Neuronal stem cell (in vitro differentiated cells): Measurements from ENCODE around the gene REG3G.

Source experiments
- DNase-seq: peaks from one replicate; pipeline ENCODE4 v3.0.0-alpha.2; 2013; ENCODE audit warnings: low spot score
- H2AFZ ChIP-seq: one replicate; pipeline ENCODE4 v1.6.1; 2013; ENCODE audit warnings: mild to moderate bottlenecking, low read length, inconsistent platforms
- H2AK5ac ChIP-seq: 2 replicates; pipeline ENCODE4 v1.6.1; 2013; ENCODE audit warnings: low read depth, mild to moderate bottlenecking, inconsistent platforms, low read length, moderate library complexity, mixed read lengths
- H2BK120ac ChIP-seq: 2 replicates; pipeline ENCODE4 v1.6.1; 2013; ENCODE audit warnings: low read depth, mild to moderate bottlenecking, inconsistent platforms, low read length, moderate library complexity, mixed read lengths
- H2BK12ac ChIP-seq: one replicate; pipeline ENCODE4 v1.6.1; 2013; ENCODE audit warnings: low read length, inconsistent platforms
- H2BK15ac ChIP-seq: 2 replicates; pipeline ENCODE4 v1.6.1; 2013; ENCODE audit warnings: mild to moderate bottlenecking, low read length, inconsistent platforms, mixed read lengths
- H2BK5ac ChIP-seq: one replicate; pipeline ENCODE4 v1.6.1; 2013; ENCODE audit warnings: inconsistent platforms, mild to moderate bottlenecking, low read length, moderate library complexity
- H3K14ac ChIP-seq: one replicate; pipeline ENCODE4 v1.6.1; 2013; ENCODE audit warnings: low read length, inconsistent platforms
- H3K18ac ChIP-seq: 2 replicates; pipeline ENCODE4 v1.6.1; 2013; ENCODE audit warnings: low read length, inconsistent platforms
- H3K23ac ChIP-seq: 2 replicates; pipeline ENCODE4 v1.6.1; 2013; ENCODE audit warnings: low read depth, mild to moderate bottlenecking, mixed read lengths, low read length, inconsistent platforms; ENCODE audit not compliant: poor library complexity
- H3K27ac ChIP-seq: replicated peaks from 3 replicates; pipeline ENCODE4 v1.5.1; 2013; ENCODE audit warnings: low read length, inconsistent platforms
- H3K27me3 ChIP-seq, 3 experiments: 2 replicates each; pipeline ENCODE4 v1.6.1; 2013; ENCODE audit warnings: low read length in 3 of 3, mild to moderate bottlenecking in 2 of 3, inconsistent platforms in 1 of 3, low read depth in 1 of 3, mixed read lengths in 1 of 3, moderate library complexity in 1 of 3; ENCODE audit not compliant: control insufficient read depth in 3 of 3, insufficient read depth in 3 of 3
- H3K36me3 ChIP-seq, 2 donors: replicated peaks in 1 of 2; 2 replicates each; pipeline ENCODE4 v1.6.1; 2013; ENCODE audit warnings: low read length in 2 of 2; ENCODE audit not compliant: control insufficient read depth in 2 of 2, insufficient read depth in 2 of 2
- H3K4ac ChIP-seq: 2 replicates; pipeline ENCODE4 v1.6.1; 2013; ENCODE audit warnings: inconsistent platforms, mild to moderate bottlenecking, low read length, moderate library complexity
- H3K4me1 ChIP-seq, 2 donors: 1 replicate in 1 of 2; 2 replicates in 1 of 2; pipeline ENCODE4 v1.6.1; 2013; ENCODE audit warnings: low read length in 2 of 2, low read depth in 1 of 2; ENCODE audit not compliant: control insufficient read depth in 2 of 2, insufficient read depth in 1 of 2
- H3K4me2 ChIP-seq: one replicate; pipeline ENCODE4 v1.6.1; 2013; ENCODE audit warnings: mild to moderate bottlenecking, low read length, inconsistent platforms; ENCODE audit not compliant: insufficient read depth, poor library complexity, severe bottlenecking
- H3K4me3 ChIP-seq, 2 donors: 2 replicates each; pipeline ENCODE4 v1.5.1; 2013; ENCODE audit warnings: low read length in 2 of 2, mild to moderate bottlenecking in 2 of 2, inconsistent platforms in 1 of 2, moderate library complexity in 1 of 2
- H3K79me1 ChIP-seq: one replicate; pipeline ENCODE4 v1.6.1; 2013; ENCODE audit warnings: low read depth, mild to moderate bottlenecking, inconsistent platforms, low read length, moderate library complexity
- H3K9ac ChIP-seq: one replicate; pipeline ENCODE4 v1.6.1; 2013; ENCODE audit warnings: mild to moderate bottlenecking, low read depth, low read length, inconsistent platforms; ENCODE audit not compliant: poor library complexity
- H3K9me3 ChIP-seq, 2 donors: replicated peaks in 1 of 2; 2 replicates each; pipeline versions ENCODE3 to v1.6.1; 2013; ENCODE audit warnings: low read length in 2 of 2, mild to moderate bottlenecking in 2 of 2, inconsistent platforms in 1 of 2, low read depth in 1 of 2, mixed read lengths in 1 of 2, moderate library complexity in 1 of 2; ENCODE audit not compliant: control insufficient read depth in 2 of 2, insufficient read depth in 1 of 2
- H4K8ac ChIP-seq: one replicate; pipeline ENCODE4 v1.6.1; 2013; ENCODE audit warnings: low read depth, mild to moderate bottlenecking, inconsistent platforms, low read length, moderate library complexity
- H4K91ac ChIP-seq: one replicate; pipeline ENCODE4 v1.6.1; 2013; ENCODE audit warnings: low read length, low read depth, mild to moderate bottlenecking, inconsistent platforms; ENCODE audit not compliant: poor library complexity
- WGBS, 2 donors: extraction: QIAGEN DNeasy Blood & Tissue Kit; methylation state at CpG; one replicate each; pipeline ENCODE4 v1.1.7; 2013; ENCODE audit warnings: missing lambda C conversion rate in 2 of 2, mixed read lengths in 1 of 2; ENCODE audit not compliant: insufficient read length in 2 of 2, insufficient replicate concordance in 1 of 2; ENCODE audit errors: extremely low coverage in 2 of 2; 5-methylcytosine and 5-hydroxymethylcytosine counted together

Gene REG3G

DNA sequence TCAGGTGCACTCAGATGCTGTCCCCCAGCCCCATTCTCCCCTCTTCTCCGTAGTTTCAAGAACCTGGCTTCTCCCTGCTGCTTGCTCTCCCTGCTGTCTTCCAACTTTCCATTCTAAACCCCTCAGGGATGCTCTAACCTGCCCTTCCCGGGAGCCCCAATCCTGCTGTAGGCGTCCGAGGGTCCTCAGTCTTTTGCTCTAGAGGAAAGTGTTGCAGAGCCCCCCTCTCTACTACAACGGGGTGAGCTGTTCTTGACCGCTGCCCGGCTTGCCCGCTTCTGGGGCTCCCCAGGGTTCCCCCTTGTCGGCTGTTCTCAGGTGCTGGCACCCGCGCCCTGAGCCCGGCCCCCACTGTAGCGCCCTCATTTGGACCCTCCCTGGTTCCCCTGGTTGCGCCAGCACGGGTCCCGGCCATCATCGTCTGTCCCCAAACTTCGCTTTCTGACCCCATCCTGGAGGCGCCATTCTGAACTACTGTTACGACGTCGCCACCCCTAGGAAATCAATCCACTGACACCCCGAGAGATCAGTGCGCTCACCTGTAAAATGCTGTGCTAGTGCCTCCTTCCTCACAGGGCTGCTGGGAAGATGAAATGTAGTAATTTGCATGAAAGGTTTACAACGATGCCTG is 31.9 kb upstream of the REG3G start:
- Histone ChIP-seq H2BK120ac (no peak overlapping the region), H3K14ac (no peak overlapping the region), H3K4ac (no peak overlapping the region), H3K79me1 (no peaks in the 10 kb centered on the region), H4K8ac (no peak overlapping the region), H3K4me1 (peaks cover 0 to 6% of the 10 kb centered on the region in 2 donors), H2BK15ac (no peak overlapping the region), H2AK5ac (no peak overlapping the region), H3K18ac (no peak overlapping the region), H2BK5ac (no peak overlapping the region), H3K36me3 (no peaks in the 10 kb centered on the region), H3K9ac (no peak overlapping the region), H3K27me3 (peaks cover 6 to 30% (median 26%) of the 10 kb centered on the region in 3 experiments), H3K4me3 (peak overlapping the region in 1 of 2 donors; percentile 79), H3K23ac (peak overlapping the region; percentile 86), H3K27ac (no peak overlapping the region), H3K4me2 (peak overlapping the region; percentile 89), H3K9me3 (no peaks in the 10 kb centered on the region), H4K91ac (no peak overlapping the region), H2AFZ (peak overlapping the region; percentile 53), H2BK12ac (no peak overlapping the region)
- no peak for DNase-seq
- no CpG with 5 or more reads among the region's 25 CpGs for WGBS, 2 donors

DNA sequence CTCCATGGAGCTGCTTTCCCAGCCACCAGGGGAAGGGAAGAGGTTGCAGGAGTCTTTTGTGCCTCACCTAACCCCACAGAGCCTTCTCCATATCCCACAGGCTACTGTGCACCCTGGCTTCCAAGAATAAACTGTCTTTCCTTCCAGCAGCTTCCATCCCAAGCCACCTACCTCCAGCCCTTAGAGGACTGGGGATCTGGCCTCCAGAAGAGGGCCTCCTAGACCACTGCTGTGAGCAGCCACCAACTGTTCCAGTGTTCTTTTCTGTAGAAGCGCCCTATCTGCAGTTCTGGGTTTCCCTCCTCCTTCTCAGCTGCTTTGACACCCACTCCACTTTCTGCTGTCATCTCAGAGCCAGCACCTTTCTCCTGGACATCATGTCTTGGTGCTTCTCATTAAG is 30.7 kb upstream of the REG3G start:
- peaks cover 0 to 6% of the 10 kb centered on the region in 2 donors for H3K4me1 ChIP-seq
- no peak overlapping the region for H2BK12ac ChIP-seq
- no CpG with 5 or more reads among the region's 1 CpG for WGBS, 2 donors
- H3K4me2 ChIP-seq = no peak overlapping the region
- no peaks in the 10 kb centered on the region for H3K36me3 ChIP-seq
- no peak overlapping the region for H2BK120ac ChIP-seq
- no peak overlapping the region for H2AFZ ChIP-seq
- no peak overlapping the region for H2AK5ac ChIP-seq
- H3K14ac ChIP-seq = no peak overlapping the region
- no peak overlapping the region for H4K91ac ChIP-seq
- no peak overlapping the region for H3K27ac ChIP-seq
- H3K23ac ChIP-seq = no peak overlapping the region
- H3K18ac ChIP-seq = no peak overlapping the region
- no peak for DNase-seq
- no peak overlapping the region for H3K9ac ChIP-seq
- H3K9me3 ChIP-seq = no peaks in the 10 kb centered on the region
- no peak overlapping the region for H3K4me3 ChIP-seq
- peaks cover 6 to 30% (median 26%) of the 10 kb centered on the region in 3 experiments for H3K27me3 ChIP-seq
- H2BK5ac ChIP-seq = no peak overlapping the region
- no peak overlapping the region for H2BK15ac ChIP-seq
- no peak overlapping the region for H3K4ac ChIP-seq
- H4K8ac ChIP-seq = no peak overlapping the region
- H3K79me1 ChIP-seq = no peaks in the 10 kb centered on the region

DNA sequence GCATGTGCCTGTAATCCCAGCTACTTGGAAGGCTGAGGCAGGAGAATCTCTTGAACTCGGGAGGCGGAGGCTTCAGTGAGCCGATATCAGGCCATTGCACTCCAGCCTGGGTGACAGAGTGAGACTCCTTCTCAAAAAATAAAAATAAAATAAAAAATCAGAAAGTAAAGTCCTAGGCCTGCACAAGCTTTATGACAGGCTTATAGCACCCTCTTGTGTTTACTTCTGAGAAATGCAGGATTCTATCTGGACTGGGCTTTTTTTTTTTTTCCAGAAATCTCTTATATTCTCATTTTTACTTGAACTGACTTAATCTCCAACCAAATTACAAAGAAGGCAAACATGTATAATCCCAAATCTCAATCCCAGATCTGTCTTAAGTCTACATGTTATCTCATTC is 26.1 kb upstream of the REG3G start:
- DNase-seq = no peak
- H3K4me2 ChIP-seq = no peak overlapping the region
- no peak overlapping the region for H3K4ac ChIP-seq
- no peak overlapping the region for H4K91ac ChIP-seq
- no peak overlapping the region for H3K9ac ChIP-seq
- H3K4me1 ChIP-seq = no peaks in the 10 kb centered on the region
- H3K9me3 ChIP-seq = no peaks in the 10 kb centered on the region
- H3K4me3 ChIP-seq = no peak overlapping the region
- H3K36me3 ChIP-seq = no peaks in the 10 kb centered on the region
- H4K8ac ChIP-seq = no peak overlapping the region
- H3K79me1 ChIP-seq = no peaks in the 10 kb centered on the region
- H2BK12ac ChIP-seq = no peak overlapping the region
- H3K27me3 ChIP-seq = peaks cover 0 to 7% (median 6%) of the 10 kb centered on the region in 3 experiments
- H3K14ac ChIP-seq = no peak overlapping the region
- H2BK120ac ChIP-seq = no peak overlapping the region
- no peak overlapping the region for H2AK5ac ChIP-seq
- WGBS, 2 donors = no CpG with 5 or more reads among the region's 3 CpGs
- no peak overlapping the region for H3K18ac ChIP-seq
- H3K27ac ChIP-seq = no peak overlapping the region
- H2BK15ac ChIP-seq = no peak overlapping the region
- H3K23ac ChIP-seq = no peak overlapping the region
- H2AFZ ChIP-seq = no peak overlapping the region
- H2BK5ac ChIP-seq = no peak overlapping the region

DNA sequence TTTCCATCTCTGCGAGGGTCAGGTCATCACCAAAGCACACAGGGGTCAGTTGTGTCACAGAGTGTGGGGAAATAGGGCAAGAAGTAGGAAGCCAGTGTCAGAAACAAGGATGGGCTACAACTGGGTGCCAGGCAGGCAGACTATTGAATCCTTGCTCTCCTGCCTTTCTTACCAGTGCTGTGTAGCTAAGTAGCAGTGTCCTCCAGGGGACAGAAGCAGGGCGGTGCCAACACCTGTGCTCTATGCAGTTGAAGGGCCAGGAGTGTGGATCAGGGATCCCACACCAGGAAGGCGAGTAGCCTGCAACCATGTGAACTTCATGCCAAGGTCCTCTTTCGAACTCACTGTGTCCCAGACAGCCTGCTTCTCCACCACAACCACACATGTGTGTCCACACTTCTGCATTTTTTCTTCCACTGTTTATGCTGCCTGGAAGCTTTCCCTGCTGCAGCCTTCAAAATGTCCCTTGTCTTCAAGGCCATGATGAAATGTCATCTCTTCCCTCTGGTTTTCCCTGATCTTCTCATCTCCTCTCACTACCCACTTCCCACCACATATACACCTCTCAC is 25.4 kb upstream of the REG3G start:
- Histone ChIP-seq H3K36me3 (no peaks in the 10 kb centered on the region), H3K23ac (no peak overlapping the region)
- no CpG with 5 or more reads among the region's 4 CpGs for WGBS, 2 donors

More for the DNA sequence above, 25.4 kb upstream of the REG3G start:
- Histone ChIP-seq H2BK120ac (no peak overlapping the region), H3K18ac (no peak overlapping the region), H3K9ac (no peak overlapping the region), H3K4me3 (no peak overlapping the region), H4K8ac (no peak overlapping the region), H3K79me1 (no peaks in the 10 kb centered on the region), H3K4me1 (no peaks in the 10 kb centered on the region), H3K4ac (no peak overlapping the region), H2BK12ac (no peak overlapping the region), H3K14ac (no peak overlapping the region), H2BK5ac (no peak overlapping the region), H3K9me3 (no peaks in the 10 kb centered on the region), H2AK5ac (peak overlapping the region; percentile 30), H3K4me2 (no peak overlapping the region), H3K27ac (no peak overlapping the region), H4K91ac (no peak overlapping the region), H3K27me3 (peaks cover 0 to under 1% (median under 1%) of the 10 kb centered on the region in 3 experiments), H2BK15ac (no peak overlapping the region), H2AFZ (no peak overlapping the region)
- no peak for DNase-seq
